Lower leg skin (tissue), 4 donors: ENCODE results near the gene PCSK5. TPM values are rescaled to one million over a fixed set of nuclear protein-coding genes. Genes with fewer than 3 reads are reported as not detected.

Experiments
- DNase-seq, 2 donors: peaks; one replicate each; pipeline ENCODE4 v3.0.0-alpha.2; 2019; ENCODE audit warnings: low spot score in 2 of 2
- H3K4me3 ChIP-seq: fragments of 200-600 bp; sonication (generic); 2 replicates; pipeline ENCODE4 v1.5.1; 2017; ENCODE audit warnings: mild to moderate bottlenecking, low read depth; ENCODE audit not compliant: poor library complexity, severe bottlenecking
- CTCF ChIP-seq, 3 donors: fragments of 450-650 bp; IDR thresholded peaks; one replicate each; pipeline ENCODE4 v1.5.1; 2016; ENCODE audit warnings: antibody characterized with exemption in 3 of 3, mild to moderate bottlenecking in 3 of 3, moderate library complexity in 2 of 3
- POLR2A ChIP-seq, 2 donors: fragments of 450-650 bp; IDR thresholded peaks; one replicate each; pipeline ENCODE4 v1.6.1; 2016 to 2017; ENCODE audit warnings: antibody characterized with exemption in 2 of 2, mild to moderate bottlenecking in 1 of 2, moderate library complexity in 1 of 2
- WGBS, 2 donors: methylation state at CpG; one replicate each; pipeline ENCODE4 v1.1.5; 2018; 5-methylcytosine and 5-hydroxymethylcytosine counted together
- intact Hi-C: fragments of 100-400 bp; cut with DNase I; formaldehyde crosslinking; loops from one replicate; pipeline ENCODE4 v1.15.0; 2023; ENCODE audit warnings: low total_unique reads
- total RNA-seq, 4 donors: library from RNA; depleted of rRNA; stranded (reverse); fragments of >200 nt; gene quantifications; one replicate each; pipeline ENCODE4 v1.1.0, GENCODE V29; 2016

Gene PCSK5
- total RNA-seq, 4 donors from 2014 or later: 6.4 to 10.8 (median 9.7) TPM

GRCh38 chr9:76366275-76366674, 475.8 kb downstream of the PCSK5 start:
- no peak for DNase-seq
- no peak for TF ChIP-seq POLR2A (IDR thresholded peaks at IDR 0.05)
- TF ChIP-seq CTCF (IDR thresholded peaks at IDR 0.05): no peak
- WGBS, 2 donors: 88% methylated on average over 4 of the region's 4 CpGs
- no peak overlapping the region for H3K4me3 ChIP-seq
- intact Hi-C loops: no loop called here

- no peak for TF ChIP-seq POLR2A (IDR thresholded peaks at IDR 0.05)
- TF ChIP-seq CTCF (IDR thresholded peaks at IDR 0.05): no peak
- no peak overlapping the region for H3K4me3 ChIP-seq
- 57 to 63% methylated on average over 4 of the region's 4 CpGs for WGBS, 2 donors
- intact Hi-C loops: no loop called here
- DNase-seq: no peak
Measured at GRCh38 chr9:76369583-76369982, 479.1 kb downstream of the PCSK5 start.

GRCh38 chr9:76370396-76371023, 480.0 kb downstream of the PCSK5 start:
- intact Hi-C loops: no loop called here
- TF ChIP-seq POLR2A (IDR thresholded peaks at IDR 0.05) (no peak), CTCF (IDR thresholded peaks at IDR 0.05) (no peak)
- DNase-seq: no peak
- WGBS, 2 donors: 86 to 90% methylated on average over 3 of the region's 3 CpGs
- no peak overlapping the region for H3K4me3 ChIP-seq

- TF ChIP-seq CTCF (IDR thresholded peaks at IDR 0.05) (no peak), POLR2A (IDR thresholded peaks at IDR 0.05) (no peak)
- 80 to 89% methylated on average over 1 of the region's 1 CpG for WGBS, 2 donors
- H3K4me3 ChIP-seq: no peak overlapping the region
- DNase-seq: no peak
- intact Hi-C loops: no loop called here
Measured at GRCh38 chr9:76371901-76372300, 481.4 kb downstream of the PCSK5 start.

- no peak overlapping the region for H3K4me3 ChIP-seq
- no peak for TF ChIP-seq POLR2A (IDR thresholded peaks at IDR 0.05)
- no peak for TF ChIP-seq CTCF (IDR thresholded peaks at IDR 0.05)
- intact Hi-C loops: no loop called here
- DNase-seq: no peak
Measured at GRCh38 chr9:76372336-76372735, 481.9 kb downstream of the PCSK5 start.

- DNase-seq: peak; percentile 39 to 87
- intact Hi-C loops: no loop called here
- WGBS, 2 donors: 43 to 51% methylated on average over 4 of the region's 4 CpGs
- no peak overlapping the region for H3K4me3 ChIP-seq
- TF ChIP-seq CTCF (IDR thresholded peaks at IDR 0.05) (no peak), POLR2A (IDR thresholded peaks at IDR 0.05) (no peak)
Measured at GRCh38 chr9:76373173-76373783, 482.8 kb downstream of the PCSK5 start.
